Uterus (tissue), 2 donors: ENCODE measurements around the gene DCAF6.

ENCODE experiments used
- CTCF ChIP-seq, 4 experiments: fragments of 200-600 bp in 2 of 4; fragments of 450-650 bp in 2 of 4; sonication (generic) in 2 of 4; IDR thresholded peaks; one replicate each; pipeline ENCODE4 v1.5.1; 2016 to 2019; ENCODE audit warnings: antibody characterized with exemption in 4 of 4, mild to moderate bottlenecking in 2 of 4, moderate library complexity in 1 of 4
- POLR2A ChIP-seq, 2 donors: fragments of 450-650 bp; IDR thresholded peaks; one replicate each; pipeline ENCODE4 v1.6.1; 2016; ENCODE audit warnings: antibody characterized with exemption in 2 of 2, mild to moderate bottlenecking in 1 of 2, moderate library complexity in 1 of 2

- TF ChIP-seq CTCF (IDR thresholded peaks at IDR 0.05), result no peak
- TF ChIP-seq POLR2A (IDR thresholded peaks at IDR 0.05), result no peak
Observed at GRCh38 chr1:167966050-167966449, 29.6 kb downstream of the DCAF6 start.
